NT2/D1 (cell line): Measurements from ENCODE around the gene ZDHHC17.

ENCODE experiments used
- SUZ12 ChIP-seq: IDR thresholded peaks from 2 replicates; pipeline ENCODE4 v1.6.1; 2011; ENCODE audit not compliant: insufficient read length, insufficient read depth; ENCODE audit errors: extremely low read depth
- YY1 ChIP-seq: IDR thresholded peaks from 2 replicates; pipeline ENCODE4 v1.6.1; 2011; ENCODE audit not compliant: insufficient read length, insufficient read depth
- ZNF274 ChIP-seq: IDR thresholded peaks from 2 replicates; pipeline ENCODE4 v1.6.1; 2011; ENCODE audit warnings: mild to moderate bottlenecking, low read depth, low read length

DNA sequence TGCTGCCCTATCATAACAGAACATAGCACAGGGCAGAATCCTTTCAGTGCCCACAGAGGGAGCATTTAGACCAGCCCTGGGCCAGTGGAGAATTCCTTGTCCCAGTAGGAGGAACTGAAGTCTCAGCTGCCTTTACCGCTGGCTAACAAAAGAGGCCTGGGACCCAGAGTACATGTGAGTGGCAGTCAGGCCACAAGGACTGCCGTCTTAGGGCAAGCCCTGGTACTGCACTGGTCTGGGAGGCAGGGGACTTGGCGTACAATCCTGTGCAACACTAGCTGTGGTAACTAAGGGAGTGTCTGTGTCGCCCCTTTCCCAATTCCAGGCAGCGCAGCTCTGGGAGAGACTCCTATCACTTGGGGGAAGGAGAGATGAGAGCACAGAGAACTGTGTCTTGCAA lies 131.9 kb downstream of the ZDHHC17 start:
- TF ChIP-seq YY1, result no peak
- TF ChIP-seq ZNF274, result no peak
- no peak for TF ChIP-seq SUZ12
